Left hindlimb (tissue), 1 donor: Measurements from ENCODE around the gene S100A5.
A peak's percentile ranks its signal among the peaks of the same experiment; 100 is the strongest.
"Not testable (repeated sequence)": the region's sequence is repeated elsewhere in the genome, so short reads cannot be mapped to it uniquely, and the experiment has no call there.

ENCODE experiments used
- DNase-seq: peaks from one replicate; pipeline ENCODE4 v3.0.0-alpha.2; 2018

The S100A5 gene

GRCh38 chr1:153540394-153541361 is at the start of gene S100A5:
Gene S100A5, minus strand, starts transcription at chr1:153540934. Its CDS starts 743 bp downstream, at chr1:153540191.
- no peak for DNase-seq

DNA sequence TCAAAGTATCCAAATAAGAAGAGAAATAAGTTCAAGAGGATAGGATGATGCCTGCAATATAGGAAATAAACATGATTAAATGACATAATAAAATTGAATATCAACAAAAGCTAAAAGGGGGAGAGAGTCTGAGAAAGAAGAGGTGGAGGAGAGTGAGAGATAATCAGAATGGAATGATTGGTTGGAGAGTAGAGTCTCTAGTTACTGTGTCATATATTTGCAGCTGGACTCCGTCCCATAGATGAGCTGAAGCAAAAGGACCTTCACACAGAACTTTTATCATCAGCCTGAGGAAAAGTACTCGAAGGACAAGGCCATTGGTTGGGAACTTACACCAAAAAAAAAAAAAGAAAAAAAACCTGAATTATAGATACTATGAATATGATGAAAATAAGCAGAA is 47.7 kb upstream of the S100A5 start:
- no peak for DNase-seq

GRCh38 chr1:153588033-153588432 is 47.3 kb upstream of the S100A5 start:
- not testable (repeated sequence) for DNase-seq

DNA sequence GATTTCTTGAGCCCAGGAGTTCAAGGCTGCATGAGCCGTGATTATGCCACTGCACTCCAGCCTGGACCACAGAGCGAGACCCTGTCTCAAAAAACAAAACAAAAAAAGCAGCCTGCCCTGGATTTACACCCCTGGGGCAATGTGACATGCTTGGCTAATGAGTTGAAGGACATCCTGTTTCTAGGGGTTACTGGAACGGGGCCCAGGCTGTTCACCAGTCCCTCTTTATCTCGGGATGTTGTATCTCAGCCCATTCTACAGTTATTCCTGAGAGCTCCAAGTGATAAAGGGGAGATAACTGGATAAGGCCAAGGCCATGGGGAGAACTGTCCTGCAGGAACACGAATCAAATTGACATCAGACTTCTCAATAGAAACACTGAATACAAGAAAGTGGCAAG is 46.6 kb upstream of the S100A5 start:
- DNase-seq = no peak

GRCh38 chr1:153586347-153586746 is 45.6 kb upstream of the S100A5 start:
- no peak for DNase-seq

GRCh38 chr1:153585006-153585405 is 44.3 kb upstream of the S100A5 start:
- no peak for DNase-seq

- no peak for DNase-seq
Measured at GRCh38 chr1:153583976-153584375, 43.2 kb upstream of the S100A5 start.

GRCh38 chr1:153583514-153583913 is 42.8 kb upstream of the S100A5 start:
- DNase-seq = not testable (repeated sequence)

DNA sequence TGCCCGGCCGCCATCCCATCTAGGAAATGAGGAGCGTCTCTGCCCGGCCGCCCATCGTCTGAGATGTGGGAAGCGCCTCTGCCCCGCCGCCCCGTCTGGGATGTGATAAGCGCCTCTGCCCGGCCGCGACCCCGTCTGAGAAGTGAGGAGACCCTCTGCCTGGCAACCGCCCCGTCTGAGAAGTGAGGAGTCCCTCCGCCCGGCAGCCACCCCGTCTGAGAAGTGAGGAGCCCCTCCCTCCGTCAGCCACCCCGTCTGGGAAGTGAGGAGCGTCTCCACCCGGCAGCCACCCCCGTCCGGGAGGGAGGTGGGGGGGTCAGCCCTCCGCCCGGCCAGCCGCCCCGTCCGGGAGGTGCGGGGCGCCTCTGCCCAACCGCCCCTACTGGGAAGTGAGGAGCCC is 42.1 kb upstream of the S100A5 start:
- DNase-seq = not testable (repeated sequence)

DNA sequence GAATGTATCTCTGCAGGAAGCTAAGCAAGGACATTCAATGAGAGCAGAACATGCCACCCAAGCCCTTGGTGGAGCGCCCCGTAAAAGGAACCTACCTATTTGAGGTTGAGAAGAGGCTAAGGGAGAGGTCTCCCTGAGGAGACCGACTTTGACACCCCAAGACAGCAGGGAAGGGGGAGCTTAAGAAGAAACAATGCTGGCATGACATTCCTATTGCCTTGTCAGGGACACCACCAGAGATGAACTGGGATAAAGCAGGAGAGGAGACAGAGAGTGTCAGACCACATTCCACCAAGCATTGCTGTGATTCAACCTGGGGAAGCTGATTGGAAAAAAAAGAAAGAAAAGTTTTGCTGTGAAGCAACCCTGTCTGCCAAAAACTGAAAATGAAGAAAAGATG is 38.2 kb upstream of the S100A5 start:
- DNase-seq = no peak

DNA sequence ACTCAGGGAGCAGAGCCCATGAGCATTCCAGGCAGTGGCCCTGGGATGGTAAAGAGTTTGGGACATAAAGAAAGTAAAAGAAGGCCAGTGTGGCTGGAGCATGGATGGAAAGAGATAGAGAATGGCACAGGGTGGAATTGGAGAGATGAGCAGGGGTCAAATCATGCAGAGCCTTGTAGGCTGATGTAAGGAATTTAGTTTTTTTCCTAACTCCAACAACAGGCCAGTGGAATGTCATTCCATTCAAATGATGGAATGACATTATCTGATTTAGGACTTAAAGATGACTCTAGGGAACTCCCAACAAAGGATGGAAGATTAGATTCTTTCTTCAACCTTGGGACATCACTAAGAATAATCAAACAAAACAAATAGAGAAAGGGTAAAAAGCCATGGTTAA is 37.8 kb upstream of the S100A5 start:
- no peak for DNase-seq

- no peak for DNase-seq
Measured at GRCh38 chr1:153577624-153578051, 36.9 kb upstream of the S100A5 start.

- DNase-seq = no peak
Measured at GRCh38 chr1:153577138-153577537, 36.4 kb upstream of the S100A5 start.

DNA sequence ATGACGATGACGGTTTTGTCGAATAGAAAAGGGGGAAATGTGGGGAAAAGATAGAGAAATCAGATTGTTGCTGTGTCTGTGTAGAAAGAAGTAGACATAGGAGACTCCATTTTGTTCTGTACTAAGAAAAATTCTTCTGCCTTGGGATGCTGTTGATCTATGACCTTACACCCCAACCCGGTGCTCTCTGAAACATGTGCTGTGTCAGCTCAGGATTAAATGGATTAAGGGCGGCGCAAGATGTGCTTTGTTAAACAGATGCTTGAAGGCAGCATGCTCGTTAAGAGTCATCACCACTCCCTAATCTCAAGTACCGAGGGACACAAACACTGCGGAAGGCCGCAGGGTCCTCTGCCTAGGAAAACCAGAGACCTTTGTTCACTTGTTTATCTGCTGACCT is 34.8 kb upstream of the S100A5 start:
- DNase-seq = not testable (repeated sequence)

DNA sequence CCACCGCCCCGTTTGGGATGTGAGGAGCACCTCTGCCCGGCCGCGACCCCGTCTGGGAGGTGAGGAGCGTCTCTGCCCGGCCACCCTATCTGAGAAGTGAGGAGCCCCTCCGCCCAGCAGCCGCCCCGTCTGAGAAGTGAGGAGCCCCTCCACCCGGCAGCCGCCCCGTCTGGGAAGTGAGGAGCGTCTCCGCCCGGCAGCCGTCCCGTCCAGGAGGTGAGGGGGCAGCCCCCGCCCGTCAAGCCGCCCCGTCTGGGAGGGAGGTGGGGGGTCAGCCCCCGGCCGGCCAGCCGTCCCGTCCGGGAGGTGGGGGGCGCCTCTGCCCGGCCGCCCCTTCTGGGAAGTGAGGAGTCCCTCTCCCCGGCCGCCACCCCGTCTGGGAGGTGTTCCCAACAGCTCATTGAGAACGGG is 34.4 kb upstream of the S100A5 start:
- not testable (repeated sequence) for DNase-seq

- no peak for DNase-seq
Measured at GRCh38 chr1:153573351-153573750, 32.6 kb upstream of the S100A5 start.

DNA sequence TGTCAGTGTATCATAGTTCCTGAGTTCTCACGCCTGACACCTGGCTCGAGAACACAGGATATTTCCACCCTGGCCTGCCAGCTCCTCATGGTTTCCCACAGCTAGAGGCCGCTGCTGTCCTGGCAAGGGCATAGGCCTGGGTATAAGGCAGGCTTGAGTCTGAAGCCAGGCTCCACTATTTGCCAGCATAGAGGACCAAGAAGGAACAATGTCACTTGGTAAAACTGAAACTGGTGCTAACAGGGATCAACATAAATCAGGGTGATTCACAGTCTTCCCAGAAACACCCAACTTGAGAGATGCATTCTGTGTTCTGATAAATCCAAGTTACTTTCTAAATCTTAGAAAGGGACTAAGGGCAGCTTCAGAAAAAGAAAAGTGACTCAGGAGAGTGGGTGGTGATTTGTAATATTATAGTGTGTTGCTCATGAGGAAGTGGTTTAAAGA is 31.9 kb upstream of the S100A5 start:
- DNase-seq = peak; percentile 74

- DNase-seq = no peak
Measured at GRCh38 chr1:153571706-153572105, 31.0 kb upstream of the S100A5 start.

DNA sequence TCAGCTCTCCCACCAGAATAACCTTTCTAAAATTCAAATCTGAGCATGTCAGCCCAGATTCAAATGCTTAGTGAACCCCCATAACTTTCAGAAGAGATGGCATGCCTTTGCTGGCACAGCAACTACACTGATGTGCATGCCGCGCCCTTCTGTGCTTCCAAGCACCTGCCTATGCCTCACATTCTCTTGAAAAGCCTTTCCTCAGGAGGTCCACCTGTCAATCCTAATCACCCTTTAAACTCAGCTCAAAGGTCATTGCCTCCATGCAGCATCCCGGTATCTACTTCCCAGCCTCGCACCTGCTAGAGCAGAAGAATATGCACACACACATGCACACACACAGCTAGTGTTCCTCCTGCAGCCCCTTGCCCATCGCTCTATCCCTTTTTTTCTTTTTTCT is 30.1 kb upstream of the S100A5 start:
- no peak for DNase-seq

- no peak for DNase-seq
Measured at GRCh38 chr1:153569465-153569864, 28.7 kb upstream of the S100A5 start.

DNA sequence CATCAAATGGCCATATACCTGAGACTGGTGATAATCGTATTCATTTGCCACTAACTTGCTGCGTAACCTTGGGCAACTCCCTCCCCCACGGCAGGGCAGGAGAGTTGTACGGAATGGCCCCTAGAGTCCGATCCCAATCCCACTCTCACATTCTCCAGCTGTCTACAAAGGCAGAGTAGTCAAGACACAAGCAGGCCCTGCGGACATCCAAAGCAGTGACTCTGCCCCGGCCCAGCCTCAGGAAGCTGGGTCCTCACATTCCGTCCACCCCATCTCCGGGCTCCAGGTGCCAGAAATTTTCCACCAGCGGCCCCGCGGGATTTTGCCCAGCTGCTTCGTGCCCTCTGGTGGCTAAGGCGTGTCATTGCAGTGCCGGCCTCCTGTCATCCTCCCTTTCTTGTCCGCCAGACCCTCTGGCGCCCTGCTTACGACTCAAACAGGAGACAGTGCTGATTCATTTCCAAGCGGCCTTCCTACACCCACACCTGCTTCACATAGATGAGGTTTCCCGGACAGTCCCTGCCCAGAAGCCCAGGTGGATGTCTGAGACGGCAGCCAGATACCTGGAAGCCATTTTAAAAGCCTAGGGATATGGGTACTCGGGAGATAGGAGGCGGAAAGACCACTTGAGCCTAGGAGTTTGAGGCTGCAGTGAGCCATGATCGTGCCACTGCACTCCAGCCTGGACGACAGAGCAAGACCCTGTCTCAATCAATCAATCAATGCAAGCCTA is 27.8 kb upstream of the S100A5 start:
- peak; percentile 90 for DNase-seq

DNA sequence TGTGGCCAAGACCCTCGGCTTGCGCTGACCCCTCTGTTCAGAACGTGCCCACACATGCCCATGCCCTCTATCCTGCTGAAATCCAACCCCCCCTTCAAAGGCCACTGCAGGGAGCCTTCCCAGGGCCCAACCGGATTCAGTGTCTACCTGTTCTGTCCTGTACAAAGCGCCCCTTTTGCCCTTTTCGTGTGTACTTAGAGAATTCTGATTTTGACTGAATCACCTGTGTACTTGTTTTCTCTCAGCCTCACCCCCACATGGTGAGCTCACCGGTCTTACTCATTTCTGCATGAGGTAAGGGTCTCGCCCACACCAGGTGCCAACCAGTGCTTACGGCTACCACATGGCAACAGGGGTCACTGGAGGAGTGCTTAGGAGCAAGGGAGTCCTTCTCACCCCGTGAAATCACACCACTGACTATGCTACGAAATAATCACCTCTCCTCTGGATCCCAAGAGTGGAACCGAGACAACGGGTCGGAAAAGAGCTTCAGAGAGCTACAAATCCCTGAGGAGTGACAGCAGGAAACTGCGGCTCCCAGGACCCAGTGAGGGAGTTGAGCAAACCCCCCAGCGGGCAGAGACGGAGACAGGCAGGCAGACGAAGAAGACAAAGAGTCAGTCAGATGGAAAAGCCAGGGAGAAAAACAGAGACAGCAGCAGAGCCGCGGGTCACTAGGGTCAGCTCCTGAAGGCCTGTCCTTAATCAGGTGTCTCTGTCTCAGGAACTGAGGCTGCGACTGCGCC is 27.1 kb upstream of the S100A5 start:
- DNase-seq = no peak
